IMR-90 (cell line): ENCODE results near the gene HOXC10. TPM values are rescaled to one million over a fixed set of nuclear protein-coding genes. Genes with fewer than 3 reads are reported as not detected.

Experiments used
- ATAC-seq: fragments of 200-7000 bp; cut with Tn5 transposase; 2 replicates; pipeline ENCODE4 v1.9.1; 2020; ENCODE audit warnings: low read depth, mild to moderate bottlenecking, moderate library complexity
- BruUV-seq: library from RNA; stranded (reverse); fragments of 400-500 nt; replicated peaks from 2 replicates; lab custom pipeline; 2021; lab: Mats Ljungman, UMichigan
- CTCF ChIA-PET: fragments of 300-600 bp; formaldehyde crosslinking; extraction: SDS; loops from one replicate; lab custom pipeline; 2021; ENCODE audit warnings: antibody characterized with exemption; lab: Yijun Ruan, JAX
- POLR2A ChIA-PET: fragments of 300-600 bp; sonication (Branson Sonifier 250); formaldehyde crosslinking; loops from one replicate; lab custom pipeline; 2022; ENCODE audit warnings: antibody characterized with exemption; ENCODE audit not compliant: unreplicated experiment; lab: Charles Lee
- DNase-seq: peaks from one replicate; pipeline ENCODE4 v3.0.0; 2013
- H2AFZ ChIP-seq: replicated peaks from 2 replicates; pipeline ENCODE3; 2013; ENCODE audit warnings: low read length, mild to moderate bottlenecking; ENCODE audit not compliant: poor library complexity
- H2AK5ac ChIP-seq: 2 replicates; pipeline ENCODE4 v1.6.1; 2013; ENCODE audit warnings: low read depth, low read length, inconsistent platforms
- H2AK9ac ChIP-seq: replicated peaks from 2 replicates; pipeline ENCODE3; 2013; ENCODE audit warnings: mild to moderate bottlenecking, low read depth, low read length, moderate library complexity; ENCODE audit not compliant: poor library complexity
- H2BK120ac ChIP-seq: 2 replicates; pipeline ENCODE4 v1.6.1; 2013; ENCODE audit warnings: low read depth, low read length, inconsistent platforms
- H2BK15ac ChIP-seq: 3 replicates; pipeline ENCODE4 v1.6.1; 2013; ENCODE audit warnings: low read depth, low read length, inconsistent platforms
- H2BK20ac ChIP-seq: 2 replicates; pipeline ENCODE4 v1.6.1; 2013; ENCODE audit warnings: low read depth, mild to moderate bottlenecking, inconsistent platforms, low read length, moderate library complexity
- H2BK5ac ChIP-seq: 2 replicates; pipeline ENCODE4 v1.6.1; 2013; ENCODE audit warnings: mild to moderate bottlenecking, low read depth, low read length, inconsistent platforms; ENCODE audit not compliant: poor library complexity, severe bottlenecking
- H3K14ac ChIP-seq: replicated peaks from 2 replicates; pipeline ENCODE4 v1.6.1; 2013; ENCODE audit warnings: low read depth, low read length, inconsistent platforms
- H3K18ac ChIP-seq: 2 replicates; pipeline ENCODE4 v1.6.1; 2013; ENCODE audit warnings: low read depth, low read length, control low read depth
- H3K23ac ChIP-seq: 2 replicates; pipeline ENCODE4 v1.6.1; 2013; ENCODE audit warnings: low read depth, low read length, inconsistent platforms
- H3K27ac ChIP-seq: 2 replicates; pipeline ENCODE4 v1.5.1; 2013; ENCODE audit warnings: mild to moderate bottlenecking, control low read depth, low read length; ENCODE audit not compliant: insufficient read depth
- H3K27me3 ChIP-seq: 2 replicates; pipeline ENCODE4 v1.6.1; 2013; ENCODE audit warnings: low read length; ENCODE audit not compliant: control insufficient read depth, insufficient read depth
- H3K36me3 ChIP-seq: 2 replicates; pipeline ENCODE4 v1.6.1; 2013; ENCODE audit warnings: low read length, mixed read lengths; ENCODE audit not compliant: control insufficient read depth, insufficient read depth
- H3K4ac ChIP-seq: 2 replicates; pipeline ENCODE4 v1.6.1; 2013; ENCODE audit warnings: low read depth, low read length, inconsistent platforms
- H3K4me1 ChIP-seq: 2 replicates; pipeline ENCODE4 v1.6.1; 2013; ENCODE audit warnings: low read length, mixed read lengths; ENCODE audit not compliant: control insufficient read depth, insufficient read depth
- H3K4me2 ChIP-seq: 2 replicates; pipeline ENCODE4 v1.6.1; 2013; ENCODE audit warnings: low read depth, mild to moderate bottlenecking, control low read depth, low read length, moderate library complexity
- H3K4me3 ChIP-seq: 2 replicates; pipeline ENCODE4 v1.5.1; 2013; ENCODE audit warnings: low read depth, mild to moderate bottlenecking, control low read depth, low read length, moderate library complexity; ENCODE audit not compliant: insufficient read depth
- H3K56ac ChIP-seq: 2 replicates; pipeline ENCODE4 v1.6.1; 2013; ENCODE audit warnings: low read length, inconsistent platforms; ENCODE audit not compliant: insufficient read depth; ENCODE audit errors: extremely low read depth
- H3K79me1 ChIP-seq, 2 experiments: 2 replicates each; pipeline ENCODE4 v1.6.1; 2013; ENCODE audit warnings: low read length in 2 of 2, inconsistent platforms in 1 of 2, low read depth in 1 of 2
- H3K9ac ChIP-seq: 2 replicates; pipeline ENCODE4 v1.6.1; 2013; ENCODE audit warnings: low read depth, low read length, control low read depth
- H3K9me1 ChIP-seq: 2 replicates; pipeline ENCODE4 v1.6.1; 2013; ENCODE audit warnings: low read length, inconsistent platforms; ENCODE audit not compliant: insufficient read depth
- H3K9me3 ChIP-seq: 2 replicates; pipeline ENCODE4 v1.6.1; 2013; ENCODE audit warnings: low read length; ENCODE audit not compliant: control insufficient read depth, insufficient read depth
- H4K20me1 ChIP-seq: 2 replicates; pipeline ENCODE4 v1.6.1; 2013; ENCODE audit warnings: low read length, inconsistent platforms; ENCODE audit not compliant: insufficient read depth
- H4K5ac ChIP-seq: 2 replicates; pipeline ENCODE4 v1.6.1; 2013; ENCODE audit warnings: mild to moderate bottlenecking, low read depth, low read length, control low read depth
- H4K8ac ChIP-seq, 2 experiments: 2 replicates each; pipeline ENCODE4 v1.6.1; 2013; ENCODE audit warnings: low read depth in 2 of 2, low read length in 2 of 2, control low read depth in 1 of 2, inconsistent platforms in 1 of 2
- H4K91ac ChIP-seq: 2 replicates; pipeline ENCODE4 v1.6.1; 2013; ENCODE audit warnings: low read depth, low read length, inconsistent platforms; ENCODE audit not compliant: insufficient read depth
- FOS ChIP-seq: fragments of 150-350 bp; IDR thresholded peaks from 2 replicates; pipeline ENCODE4 v1.6.1; 2016; ENCODE audit warnings: low read depth, low read length
- MAFK ChIP-seq: IDR thresholded peaks from 2 replicates; pipeline ENCODE4 v1.6.1; 2012; ENCODE audit warnings: low read depth, low read length, improper control_type of control experiment
- MAZ ChIP-seq: IDR thresholded peaks from 2 replicates; pipeline ENCODE4 v1.6.1; 2012; ENCODE audit warnings: low read depth, mild to moderate bottlenecking, low read length, improper control_type of control experiment, moderate library complexity, borderline replicate concordance
- MXI1 ChIP-seq: IDR thresholded peaks from 2 replicates; pipeline ENCODE4 v1.6.1; 2012; ENCODE audit warnings: low read depth, mild to moderate bottlenecking, low read length, moderate library complexity, borderline replicate concordance
- POLR2A ChIP-seq: IDR thresholded peaks from 2 replicates; pipeline ENCODE4 v1.6.1; 2012; ENCODE audit warnings: mild to moderate bottlenecking, low read depth, low read length
- RAD21 ChIP-seq: IDR thresholded peaks from 2 replicates; pipeline ENCODE4 v1.6.1; 2012; ENCODE audit warnings: low read length, improper control_type of control experiment
- RCOR1 ChIP-seq: IDR thresholded peaks from 2 replicates; pipeline ENCODE4 v1.6.1; 2012; ENCODE audit warnings: mild to moderate bottlenecking, low read length, improper control_type of control experiment; ENCODE audit not compliant: insufficient replicate concordance
- USF2 ChIP-seq: fragments of 150-350 bp; IDR thresholded peaks from 2 replicates; pipeline ENCODE4 v1.6.1; 2017; ENCODE audit warnings: mild to moderate bottlenecking, antibody characterized with exemption, low read length, low read depth
- WGBS, 2 experiments: methylation state at CpG; one replicate each; pipeline versions ENCODE4 v1.1.5 to v1.1.7; 2013; ENCODE audit warnings: missing lambda C conversion rate in 2 of 2; ENCODE audit not compliant: insufficient read length in 1 of 2; ENCODE audit errors: extremely low coverage in 2 of 2; 5-methylcytosine and 5-hydroxymethylcytosine counted together
- dilution Hi-C: fragments of 300-500 bp; cut with HindIII; formaldehyde crosslinking; loops from one replicate; pipeline ENCODE4 v1.14.3; 2018; ENCODE audit warnings: low sequenced_read_pairs; ENCODE audit not compliant: unreplicated experiment
- in situ Hi-C: fragments of 300-500 bp; cut with MboI; formaldehyde crosslinking; loops from 3 replicates; pipeline ENCODE4 v1.14.3; 2019; ENCODE audit warnings: low sequenced_read_pairs, inconsistent platforms, mixed read lengths
- intact Hi-C: fragments of 100-400 bp; cut with micrococcal nuclease; formaldehyde crosslinking; loops from 2 replicates; pipeline ENCODE4 v1.10.0; 2022
- polyA plus RNA-seq, 3 experiments: library from polyadenylated mRNA; depleted of rRNA; stranded (reverse); fragments of >200 nt; gene quantifications; 2 replicates each; pipeline ENCODE4 v1.2.3, GENCODE V29; 2012; ENCODE audit warnings: low replicate concordance in 1 of 3
- total RNA-seq: library from RNA; depleted of rRNA; stranded (reverse); fragments of >200 nt; gene quantifications from 2 replicates; pipeline ENCODE4 v1.2.3, GENCODE V29; 2012

Gene HOXC10
- total and polyA plus RNA-seq, 2 of the 4 experiments (the other 2 are of a cell fraction): 0.15 TPM; not detected in 1

- BruUV-seq: no TSS peak
- Histone ChIP-seq H3K79me1 (no peaks in the 10 kb centered on the region), H3K9ac (no peak overlapping the region), H2BK20ac (no peak overlapping the region), H3K9me1 (no peaks in the 10 kb centered on the region), H3K18ac (no peak overlapping the region), H3K27ac (no peak overlapping the region), H3K23ac (no peak overlapping the region), H4K5ac (no peak overlapping the region), H3K4me1 (no peaks in the 10 kb centered on the region), H3K4me2 (no peak overlapping the region; the same call in 1 of the 2 replicates), H3K14ac (no peak overlapping the region), H2BK5ac (no peak overlapping the region), H3K27me3 (peaks cover 85% of the 10 kb centered on the region), H2AFZ (peak overlapping the region; percentile 81), H3K4ac (no peak overlapping the region), H4K8ac (no peak overlapping the region), H2BK15ac (no peak overlapping the region), H3K4me3 (peak overlapping the region; percentile 24; the same call in 1 of the 2 replicates), H2BK120ac (no peak overlapping the region), H4K91ac (no peak overlapping the region), H3K9me3 (peaks cover 4% of the 10 kb centered on the region), H2AK5ac (no peak overlapping the region), H4K20me1 (no peaks in the 10 kb centered on the region), H3K56ac (no peak overlapping the region), H3K36me3 (no peaks in the 10 kb centered on the region), H2AK9ac (no peak overlapping the region)
- no peak for TF ChIP-seq MAZ
- no peak for TF ChIP-seq MXI1
- no peak for TF ChIP-seq POLR2A
- TF ChIP-seq RAD21: no peak
- no peak for TF ChIP-seq USF2
- TF ChIP-seq FOS: no peak
- no peak for TF ChIP-seq RCOR1
- no peak for TF ChIP-seq MAFK
- CTCF ChIA-PET: no interaction called here
- POLR2A ChIA-PET: no interaction called here
- ATAC-seq (no peak), DNase-seq (no peak)
- 30% methylated on average over 3 of the region's 29 CpGs; no CpG with 5 or more reads in 1 of the 2 experiments for WGBS, 2 experiments
- in situ Hi-C loops (no loop called here), dilution Hi-C loops (no loop called here), intact Hi-C loops (no loop called here)
These were observed 33.6 kb downstream of the HOXC10 start for GRCh38 chr12:54018468-54018984.
